UCSD-AML1 (cell line): ENCODE results near the gene SMG9.
"Not testable (repeated sequence)": the region's sequence is repeated elsewhere in the genome, so short reads cannot be mapped to it uniquely, and the experiment has no call there.

Experiments used
- DNase-seq: peaks from one replicate; lab custom pipeline; 2025; ENCODE audit not compliant: unreplicated experiment; lab: John Stamatoyannopoulos, UW

The SMG9 gene

DNA sequence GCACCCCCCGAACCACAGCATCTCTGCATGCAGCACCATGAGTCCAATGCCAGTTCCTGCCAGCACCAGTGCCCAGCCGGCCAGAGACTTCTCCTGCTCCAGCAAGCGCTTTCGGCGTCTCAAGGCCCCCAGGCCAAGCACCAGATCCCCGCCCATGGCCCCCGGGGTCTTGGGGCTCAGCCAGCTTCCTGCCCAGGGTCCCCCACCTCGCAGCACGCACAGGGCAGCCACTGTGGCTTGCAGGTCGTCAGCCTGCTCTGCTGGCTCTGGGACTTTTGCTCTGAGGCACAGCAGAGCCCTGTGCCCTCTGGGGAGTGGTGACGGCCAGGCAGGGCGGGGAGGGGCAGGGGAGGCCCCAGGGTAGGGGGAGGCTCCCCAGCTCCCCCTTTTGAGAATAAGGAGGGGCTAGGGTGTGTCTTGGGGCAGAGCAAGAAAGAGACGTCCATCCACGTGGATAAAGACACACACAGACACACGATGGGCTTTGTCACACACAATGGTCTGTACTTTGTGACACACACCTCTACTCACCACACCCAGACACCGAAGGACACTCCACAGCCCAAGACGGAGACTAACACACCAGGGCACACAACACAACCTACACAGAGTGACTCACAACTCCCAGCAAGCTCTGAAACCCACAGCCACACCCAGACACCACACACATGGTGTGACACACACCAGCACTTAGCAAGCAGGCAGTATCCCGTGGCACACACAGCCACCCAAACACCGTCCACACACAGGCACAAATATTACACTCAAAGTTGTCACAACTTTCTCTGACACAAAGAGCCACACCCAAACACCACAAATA is 26.2 kb upstream of the SMG9 start, which contains the start of gene KCNN4:
KCNN4 (minus strand) TSS at position 268 of the 820 bp plus-strand sequence; CDS start at position 156, 112 bp downstream.
- DNase-seq, result peak; percentile 64

DNA sequence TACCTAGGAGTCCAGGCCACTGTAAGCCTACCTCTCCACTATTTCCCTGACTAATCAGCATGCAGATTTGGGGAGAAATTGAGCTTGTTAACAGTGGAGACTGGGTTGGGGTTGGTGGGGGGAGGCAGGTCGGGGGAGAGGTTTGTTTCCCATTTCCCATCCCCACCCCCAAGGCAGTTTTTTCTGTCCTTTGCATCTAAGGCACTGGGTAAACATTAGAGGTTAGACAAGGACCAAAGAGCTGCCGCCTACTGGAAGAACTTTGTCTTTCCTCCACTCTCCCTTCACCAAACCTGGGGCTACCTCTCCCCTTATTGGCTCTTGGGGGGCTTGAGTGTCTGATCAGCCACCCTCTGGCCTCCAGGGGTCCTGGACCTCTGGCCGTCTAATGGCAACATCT is 25.1 kb upstream of the SMG9 start:
- DNase-seq, result peak; percentile 47

DNA sequence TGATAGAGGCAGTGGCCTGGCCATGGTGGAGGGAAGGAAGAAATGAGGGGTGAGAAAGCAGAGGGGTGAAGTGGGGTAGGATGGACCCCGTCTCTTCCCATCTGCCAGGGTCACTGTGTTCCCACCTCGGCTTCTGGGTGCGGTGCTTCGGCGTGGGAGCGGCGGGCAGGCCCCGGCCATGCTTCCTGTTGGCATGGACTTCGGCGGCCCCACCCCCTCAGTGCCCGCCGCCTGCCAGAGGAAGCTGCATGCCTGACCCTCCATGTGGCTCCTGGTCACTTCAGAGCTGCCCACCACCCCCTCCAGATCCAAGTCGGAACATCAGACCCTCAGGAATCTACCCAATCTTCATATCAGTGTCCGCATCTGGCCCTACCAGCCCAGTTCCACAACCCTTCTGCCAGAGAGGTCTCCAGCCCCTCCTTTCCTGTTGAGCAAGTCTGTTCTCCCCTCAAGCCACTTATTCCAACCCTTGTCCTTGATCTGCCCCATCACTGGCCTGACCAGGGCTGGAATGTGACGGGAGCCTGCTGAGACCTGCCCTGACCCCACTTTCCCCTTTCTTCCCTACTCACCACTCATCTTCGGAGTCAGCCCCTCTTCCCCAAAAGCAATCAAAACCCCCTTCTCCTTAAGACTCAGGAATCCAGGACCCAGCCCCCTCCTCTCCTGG is 24.5 kb upstream of the SMG9 start:
- peak; percentile 57 for DNase-seq

DNA sequence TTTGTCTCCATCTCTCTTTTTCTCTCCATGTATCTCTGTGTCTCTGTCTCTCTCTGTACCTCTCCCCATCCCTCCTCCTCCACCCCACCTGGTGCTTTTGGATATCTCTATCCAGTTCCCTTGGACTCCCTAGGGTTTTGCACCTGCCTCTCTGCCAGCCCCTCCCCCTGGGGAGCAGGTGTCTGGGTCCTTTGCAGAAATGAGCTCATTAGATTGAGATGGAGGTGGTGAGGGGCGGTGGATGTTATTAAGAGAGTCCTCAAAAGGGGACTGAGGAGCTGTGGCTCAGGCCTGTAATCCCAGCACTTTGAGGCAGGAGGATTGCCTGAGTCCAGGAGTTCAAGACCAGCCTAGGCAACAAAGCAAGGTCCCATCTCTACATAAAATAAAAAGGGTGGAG is 23.9 kb upstream of the SMG9 start:
- DNase-seq, result no peak

DNA sequence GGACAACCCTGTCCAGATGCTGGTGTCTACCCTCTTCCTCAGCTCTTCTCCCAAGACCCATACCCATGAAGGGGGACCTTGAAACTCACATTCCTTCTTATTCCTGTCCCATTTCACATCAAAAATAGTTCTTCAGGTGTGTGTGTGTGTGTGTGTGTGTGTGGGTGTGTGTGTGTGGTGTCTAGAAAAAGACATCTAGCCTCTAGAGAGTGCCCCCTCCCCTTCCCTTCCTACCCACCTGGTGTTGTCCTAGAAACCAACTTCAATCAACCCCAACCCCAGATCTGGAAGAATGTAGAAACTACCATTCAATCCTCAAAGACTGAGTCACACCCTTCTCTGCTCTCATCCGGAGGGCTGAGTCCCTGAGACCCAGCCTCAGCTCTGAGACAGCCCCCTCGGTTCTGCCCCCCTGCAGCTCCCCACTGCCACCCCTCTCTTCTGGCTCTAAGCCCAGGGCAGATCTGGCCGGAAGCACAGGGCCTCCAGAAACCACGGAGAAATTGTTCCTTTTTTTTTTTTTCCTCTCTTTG is 22.5 kb upstream of the SMG9 start:
- peak; percentile 89 for DNase-seq

DNA sequence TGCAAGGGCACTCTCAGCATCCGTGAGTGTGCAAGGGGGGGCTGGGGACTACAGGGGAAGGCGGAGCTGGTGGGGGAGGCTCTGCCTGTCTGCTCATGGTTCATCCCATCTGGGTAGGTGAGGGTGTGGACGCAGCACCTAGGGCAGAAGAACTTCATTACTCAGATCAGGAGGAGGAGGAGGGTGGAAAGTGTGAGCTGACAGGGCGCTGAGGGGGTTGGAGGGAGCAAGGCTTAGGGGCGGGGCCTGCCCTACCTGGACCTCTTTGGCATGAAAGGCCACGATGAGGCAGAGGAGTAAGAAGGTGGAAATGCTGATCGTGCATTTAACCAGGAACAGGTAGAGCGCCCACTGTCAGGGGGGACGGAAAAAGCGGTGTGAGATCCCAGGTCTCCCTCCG is 21.5 kb upstream of the SMG9 start:
- no peak for DNase-seq

DNA sequence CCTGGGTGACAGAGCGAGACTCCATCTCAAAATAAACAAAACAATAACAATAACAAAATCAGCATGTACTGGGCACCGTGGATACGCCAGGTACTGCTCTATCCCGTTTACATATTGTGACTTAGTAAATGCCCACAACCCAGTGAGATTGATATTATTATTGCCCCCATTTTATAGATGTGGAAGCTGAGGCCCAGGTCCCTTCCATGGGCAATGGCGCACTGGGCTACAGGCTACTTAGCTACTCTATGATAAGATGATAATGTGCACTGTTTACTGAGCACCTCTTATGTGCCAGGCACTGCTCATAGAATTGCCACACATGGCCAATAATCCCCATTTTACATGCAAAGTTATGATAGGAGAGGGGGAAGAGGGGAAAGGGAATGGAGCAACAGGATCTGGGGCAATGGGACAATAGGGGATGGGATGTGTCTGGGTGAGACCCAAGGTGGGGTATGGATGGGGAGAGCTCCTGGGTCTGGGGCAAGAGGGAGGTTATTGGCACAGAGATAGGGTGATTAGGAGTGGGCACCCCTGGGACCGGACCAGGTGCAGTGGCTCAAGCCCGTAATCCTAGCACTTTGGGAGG is 20.6 kb upstream of the SMG9 start:
- DNase-seq, result no peak

DNA sequence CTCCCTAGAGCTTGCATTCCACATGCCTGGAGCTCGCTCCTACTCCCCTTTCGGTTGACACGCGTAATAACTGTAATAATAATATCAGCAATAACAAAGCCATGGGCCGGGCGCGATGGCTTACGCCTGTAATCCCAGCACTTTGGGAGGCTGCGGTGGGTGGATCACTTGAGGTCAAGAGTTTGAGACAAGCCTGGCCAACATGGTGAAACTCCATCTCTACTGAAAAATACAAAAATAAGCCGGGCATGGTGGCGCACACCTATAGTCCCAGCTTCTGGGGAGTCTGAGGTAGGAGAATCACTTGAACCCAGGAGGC is 20.1 kb upstream of the SMG9 start:
- not testable (repeated sequence) for DNase-seq

DNA sequence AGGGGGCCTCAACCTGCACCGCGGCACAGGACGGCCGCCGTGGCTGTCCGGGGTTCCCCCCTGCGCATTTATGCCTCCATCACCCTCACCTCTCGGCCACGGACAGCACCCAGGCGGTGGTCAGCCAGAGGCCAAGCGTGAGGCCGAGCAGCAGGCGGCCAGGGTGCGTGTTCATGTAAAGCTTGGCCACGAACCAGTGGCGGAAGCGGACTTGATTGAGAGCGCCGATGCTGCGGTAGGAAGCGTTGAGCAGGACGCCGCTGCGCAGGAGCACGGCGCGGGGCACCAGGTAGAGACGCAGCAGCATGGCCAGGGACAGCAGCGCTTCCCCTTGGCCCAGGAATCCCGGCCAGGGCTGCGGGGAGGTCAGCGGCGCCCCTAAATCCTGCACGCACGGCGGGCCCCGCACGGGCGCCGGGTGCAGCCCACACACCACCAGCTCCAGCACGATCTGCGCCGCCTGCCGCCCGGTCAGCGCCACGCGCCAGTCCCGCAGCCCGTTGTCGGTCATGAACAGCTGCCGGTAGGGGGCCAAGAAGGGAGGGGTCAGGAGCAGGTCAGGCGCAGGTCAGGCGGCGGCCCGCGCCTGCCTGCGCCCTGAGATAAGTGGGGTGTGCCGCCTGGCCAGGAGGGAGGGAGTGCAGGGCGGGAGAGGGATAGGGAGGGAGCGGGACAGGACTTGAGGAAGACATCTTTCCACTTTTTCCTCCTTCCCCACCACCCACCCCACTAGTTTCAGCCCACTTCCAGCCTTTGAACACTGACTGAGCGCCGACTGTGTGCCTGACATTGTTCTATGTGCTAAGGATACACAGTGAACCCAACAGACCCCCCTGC is 19.6 kb upstream of the SMG9 start:
- no peak for DNase-seq

DNA sequence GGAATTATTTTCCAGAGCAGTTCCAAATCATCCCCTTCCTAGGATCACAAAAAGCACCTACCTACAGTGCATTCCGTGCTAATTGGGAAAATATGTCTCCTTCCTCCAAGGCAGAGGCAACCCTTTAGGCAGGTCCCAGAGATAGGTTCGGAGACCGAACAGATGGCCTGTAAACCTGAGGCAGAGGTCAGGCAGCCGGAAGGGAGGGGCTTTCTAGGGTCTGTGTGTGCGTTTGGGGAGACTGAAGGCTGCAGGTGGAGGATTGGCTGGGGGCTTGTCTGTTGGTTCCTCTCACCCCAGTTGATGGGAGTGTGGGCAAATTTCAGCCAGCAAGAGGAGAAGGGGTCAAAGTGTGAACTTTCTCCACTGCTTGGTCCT is 19.0 kb upstream of the SMG9 start:
- DNase-seq, result no peak

DNA sequence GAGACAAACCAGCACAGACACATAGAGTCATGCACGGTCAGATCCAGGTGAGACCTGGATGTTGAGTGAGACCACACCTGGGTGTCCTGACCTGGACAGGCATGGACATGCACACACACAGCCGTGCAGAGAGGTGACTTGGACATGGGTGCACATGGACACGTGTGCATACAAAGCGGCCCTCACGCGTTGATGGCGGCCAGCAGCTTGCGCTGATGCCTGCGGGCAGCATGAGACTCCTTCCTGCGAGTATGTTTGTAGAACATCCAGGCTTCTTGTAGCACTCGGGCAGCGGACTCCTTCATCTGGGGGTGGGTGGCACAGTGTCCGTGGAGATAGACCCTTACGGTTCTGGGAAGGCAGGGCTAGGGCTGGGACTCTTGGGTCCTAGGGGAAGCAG is 14.5 kb upstream of the SMG9 start:
- DNase-seq, result no peak

DNA sequence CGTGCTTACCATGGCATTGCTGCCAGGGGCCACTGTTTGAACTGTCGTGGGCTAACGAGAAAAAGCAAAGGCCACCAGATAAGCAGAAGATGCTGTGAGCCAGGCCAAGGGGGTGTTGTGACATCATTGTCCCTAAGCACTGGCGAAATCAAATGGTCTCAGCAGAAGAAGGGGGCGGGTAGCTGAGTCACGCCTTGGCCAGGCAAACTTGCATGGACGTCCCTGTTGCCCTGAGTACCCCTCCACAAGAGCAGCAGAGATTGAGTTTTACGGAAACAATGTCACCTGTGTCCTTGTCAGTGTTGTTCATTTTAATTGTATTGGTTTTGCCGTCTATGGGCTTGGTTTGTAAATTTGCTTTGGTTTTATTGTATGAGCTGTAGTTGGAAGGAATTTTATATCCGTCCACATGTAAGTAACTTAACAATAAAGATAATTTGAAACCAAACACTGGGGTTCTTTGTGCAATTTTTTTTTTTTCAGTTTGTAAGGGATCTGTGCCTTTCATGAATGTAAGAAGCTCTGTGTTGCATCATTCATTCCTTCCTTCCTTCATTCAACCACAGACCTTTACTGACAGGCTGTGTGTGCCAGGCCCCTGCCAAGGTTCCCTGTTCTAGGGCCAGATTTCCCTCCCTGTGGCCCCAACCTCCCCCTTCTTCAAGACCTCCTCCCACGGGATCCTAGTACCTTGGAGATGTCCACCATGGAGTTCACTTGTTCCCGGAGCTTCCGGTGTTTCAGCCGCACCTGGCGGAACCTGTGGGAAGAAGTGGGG is 13.7 kb upstream of the SMG9 start:
- no peak for DNase-seq

DNA sequence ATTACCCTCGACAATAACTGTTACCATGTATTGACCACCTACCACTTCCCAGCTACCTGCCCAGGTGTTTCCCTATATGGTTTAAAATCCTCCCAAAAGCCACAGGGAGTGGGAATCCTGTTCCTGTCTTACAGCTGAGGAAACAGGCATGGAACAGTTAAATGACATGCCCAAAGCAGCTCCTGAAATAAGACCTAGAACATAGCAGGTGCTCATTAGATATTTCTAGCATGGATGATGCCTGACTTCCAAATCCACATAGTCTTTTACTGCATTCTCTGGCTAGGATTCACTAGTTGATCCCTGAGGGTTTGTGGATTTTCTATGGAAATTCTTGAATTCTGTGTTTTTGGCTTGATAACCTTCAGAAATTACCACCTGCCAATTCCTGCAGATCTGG is 13.1 kb upstream of the SMG9 start:
- DNase-seq, result no peak

DNA sequence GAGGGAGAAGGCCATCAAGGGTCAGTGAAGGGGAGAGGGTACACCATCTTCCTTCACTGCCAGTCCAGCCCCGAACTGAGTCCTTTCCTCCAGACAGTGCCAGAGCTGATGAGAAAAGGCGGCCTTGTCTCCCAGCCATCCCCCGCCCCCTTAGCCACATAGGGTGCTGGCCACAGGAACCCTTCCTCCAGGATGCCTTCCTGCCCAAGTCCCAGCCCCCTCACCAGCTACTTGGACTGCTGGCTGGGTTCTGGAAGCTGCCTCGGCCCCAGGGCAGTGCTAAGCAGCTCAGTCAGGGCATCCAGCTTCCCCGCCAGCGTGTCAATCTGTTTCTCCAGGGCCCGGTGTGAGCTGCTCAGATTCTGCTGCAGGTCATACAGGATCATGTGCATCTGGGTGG is 12.6 kb upstream of the SMG9 start:
- DNase-seq, result no peak

DNA sequence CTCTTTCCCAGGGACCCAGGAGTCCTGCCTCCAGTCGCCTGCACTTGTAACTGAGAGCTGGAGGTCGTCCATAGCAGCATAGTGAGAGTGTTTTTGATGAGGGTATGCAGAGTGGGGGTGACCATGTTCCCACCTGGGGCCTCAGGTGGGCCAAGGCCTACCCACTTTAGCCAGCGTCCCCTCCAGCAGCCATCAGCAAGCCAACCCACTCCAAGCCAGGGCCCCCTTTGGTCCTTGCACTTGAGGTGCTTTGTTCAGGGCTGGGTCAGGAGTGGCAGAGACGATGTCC is 11.9 kb upstream of the SMG9 start:
- no peak for DNase-seq

DNA sequence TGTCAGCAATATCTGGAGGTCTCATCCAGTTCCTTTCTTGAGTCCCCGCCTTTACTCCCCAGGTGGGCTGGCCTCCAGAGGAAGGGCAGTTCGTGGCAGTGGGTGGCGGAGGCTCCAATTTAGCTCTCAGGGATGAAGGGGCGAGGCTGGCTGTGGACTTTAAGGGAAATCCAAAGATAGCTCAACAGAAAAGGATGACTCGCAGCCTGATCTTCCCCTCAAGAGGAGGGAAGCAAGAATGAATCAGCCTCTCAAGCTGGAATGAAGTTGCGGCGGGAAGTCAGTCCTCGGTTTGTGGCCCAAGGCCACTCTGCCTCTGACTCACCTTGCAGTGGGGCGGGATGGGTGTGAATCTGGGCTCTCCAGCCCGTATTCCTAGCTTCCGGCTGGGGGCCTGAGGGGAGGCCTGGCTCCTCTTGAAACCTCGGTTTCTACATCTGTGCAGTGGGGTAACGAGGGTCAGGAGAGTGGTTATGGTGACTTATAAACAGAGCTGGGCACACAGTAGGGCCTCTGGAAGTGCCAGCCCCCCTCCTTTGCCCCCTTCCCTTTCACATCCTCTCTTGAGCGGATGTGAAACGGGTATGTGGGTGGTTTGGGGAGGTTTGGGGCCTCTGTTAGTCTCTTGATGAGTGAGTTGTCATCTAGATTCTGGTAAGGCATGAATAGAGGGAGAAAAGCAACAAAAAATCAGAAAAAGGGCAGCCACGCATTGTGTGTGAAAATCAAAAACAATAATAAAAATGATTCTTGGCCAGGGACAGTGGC is 10.5 kb upstream of the SMG9 start:
- peak; percentile 73 for DNase-seq

DNA sequence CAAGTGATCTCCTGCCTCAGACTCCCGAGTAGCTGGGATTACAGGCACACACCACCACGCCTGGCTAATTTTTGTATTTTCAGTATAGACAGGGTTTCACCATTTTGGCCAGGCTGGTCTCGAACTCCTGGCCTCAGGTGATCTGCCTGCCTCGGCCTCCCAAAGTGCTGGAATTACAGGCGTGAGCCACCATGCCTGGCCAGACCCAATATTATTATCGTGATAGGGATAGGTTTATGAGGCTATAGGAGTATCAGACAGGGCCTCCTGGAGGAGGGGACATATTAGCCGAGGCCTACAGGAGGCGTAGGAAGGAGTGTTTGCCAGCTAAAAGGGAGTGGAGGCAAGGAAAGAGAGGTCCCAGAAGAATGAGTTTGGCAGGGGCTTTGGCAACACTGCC is 9.9 kb upstream of the SMG9 start:
- not testable (repeated sequence) for DNase-seq

DNA sequence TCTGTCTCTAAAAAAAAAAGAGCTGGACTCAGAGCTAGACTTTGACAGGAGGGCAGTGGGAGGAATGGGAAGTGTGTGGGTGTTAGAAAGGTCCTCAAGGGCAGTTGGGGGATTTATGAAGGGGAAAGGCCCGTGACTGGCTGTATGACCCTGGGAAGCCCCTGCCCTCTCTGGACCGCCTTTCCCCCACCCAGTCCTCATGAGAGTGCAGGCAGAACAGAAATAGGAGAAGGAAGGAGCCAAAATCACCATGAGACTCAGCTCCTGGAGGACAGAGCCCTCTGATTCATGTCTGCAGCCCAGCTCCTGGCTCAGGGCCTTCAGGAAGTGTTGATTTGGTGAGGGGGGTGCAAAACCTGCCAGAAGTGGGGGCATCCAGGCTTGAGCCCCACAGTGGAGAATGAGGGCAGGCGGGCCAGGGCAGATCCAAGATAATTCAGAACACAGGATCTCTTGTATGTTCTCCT is 8.7 kb upstream of the SMG9 start:
- DNase-seq, result no peak

DNA sequence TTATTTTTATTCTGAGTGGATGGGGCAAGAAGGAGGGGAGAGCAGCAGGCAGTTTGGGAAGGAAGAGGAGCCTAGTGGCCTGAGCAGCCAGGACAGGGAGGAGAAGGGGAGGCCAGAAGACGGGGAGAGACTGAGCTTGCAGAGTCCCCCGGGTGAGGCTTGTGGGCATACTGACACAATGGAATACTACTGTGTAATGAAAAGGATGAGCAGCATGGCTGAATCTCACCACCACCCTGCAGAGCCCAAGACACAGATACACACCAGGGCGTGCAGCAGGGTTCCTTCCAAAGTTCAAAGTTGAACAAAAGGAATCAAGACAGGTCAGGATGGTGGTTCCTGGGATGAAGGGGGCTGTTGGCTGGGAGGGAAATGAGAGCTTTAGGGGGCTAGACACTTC is 8.1 kb upstream of the SMG9 start:
- DNase-seq, result no peak

DNA sequence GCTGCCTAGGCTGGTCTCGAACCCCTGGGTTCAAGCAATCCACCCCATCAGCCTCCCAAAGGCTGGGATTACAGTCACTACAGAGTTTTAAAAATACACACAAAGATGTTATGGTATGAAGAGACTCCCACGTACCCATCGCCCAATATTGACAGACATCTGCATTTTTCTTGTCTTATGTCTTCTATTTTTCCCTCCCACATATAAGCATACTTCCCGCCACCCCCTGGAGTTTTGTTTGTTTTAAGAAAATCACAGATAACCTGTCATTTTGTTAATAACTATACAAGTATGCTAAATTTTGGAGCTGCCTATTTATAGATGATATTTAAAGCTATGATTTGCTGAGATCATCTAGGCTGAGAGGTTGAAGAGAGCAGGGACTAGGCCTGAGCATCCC is 6.2 kb upstream of the SMG9 start:
- DNase-seq, result no peak
